Measurements from ENCODE around the gene KCNH6. TPM values are rescaled to one million over a fixed set of nuclear protein-coding genes. Genes with fewer than 3 reads are reported as not detected.

KCNH6 gene
- polyA plus RNA-seq, 1 of the 3 experiments (the other 2 are of a cell fraction): 0.15 TPM

GRCh38 chr17:63561819-63562218, 38.7 kb downstream of the KCNH6 start:
- Histone ChIP-seq H3K4me3 (ENCODE audit: low read depth in 2 of 2, low read length in 1 of 2) (no peak overlapping the region), H3K4me1 (ENCODE audit: control insufficient read depth in 1 of 2, insufficient read depth in 2 of 2, low read depth in 1 of 2, low read length in 1 of 2) (no peaks in the 10 kb centered on the region; a peak in 1 of 4 replicates), H3K9me2 (no peaks in the 10 kb centered on the region), H2AFZ (ENCODE audit: low read depth) (no peak overlapping the region), H3K9me3 (no peaks in the 10 kb centered on the region), H3K27ac (ENCODE audit: low read depth in 2 of 2, low read length in 1 of 2) (no peak overlapping the region), H3K36me3 (replicated peaks in 1 of 2; ENCODE audit: control insufficient read depth in 1 of 2, insufficient read depth in 2 of 2, low read length in 1 of 2) (peaks cover 0 to 8% of the 10 kb centered on the region in 2 experiments), H3F3A (replicated peaks; ENCODE audit: insufficient read depth) (peaks cover 7% of the 10 kb centered on the region), H3K9ac (no peak overlapping the region), H3K79me2 (ENCODE audit: insufficient read depth) (peaks cover 96% of the 10 kb centered on the region), H4K20me1 (ENCODE audit: insufficient read depth) (peaks cover 90% of the 10 kb centered on the region), H3K27me3 (ENCODE audit: insufficient read depth) (no peaks in the 10 kb centered on the region), H3K4me2 (no peak overlapping the region)
- ChIA-PET POLR2A (no interaction called here), CTCF (interaction anchor here (0.8 to 2.0 kb wide), 4 partner anchors 10 to 122 kb away, joined by 3 to 6 read pairs (median 4); no protein-coding TSS in a partner anchor)
- no peak for TF ChIP-seq USF1 (IDR thresholded peaks at IDR 0.05; ENCODE audit: borderline replicate concordance, low read depth)
- TF ChIP-seq SIN3A (IDR thresholded peaks at IDR 0.05; ENCODE audit: borderline replicate concordance, low read depth, low read length): no peak
- TF ChIP-seq TAF1 (IDR thresholded peaks at IDR 0.05; ENCODE audit: borderline replicate concordance, low read depth, low read length): no peak
- no peak for TF ChIP-seq MEF2A (IDR thresholded peaks at IDR 0.05; ENCODE audit: borderline replicate concordance, low read depth)
- no peak for TF ChIP-seq USF2 (IDR thresholded peaks at IDR 0.05; ENCODE audit: borderline replicate concordance, low read depth, low read length)
- TF ChIP-seq FOXM1 (IDR thresholded peaks at IDR 0.05; ENCODE audit: low read depth): no peak
- no peak for TF ChIP-seq MAX (IDR thresholded peaks at IDR 0.05; ENCODE audit: low read depth)
- TF ChIP-seq YY1 (IDR thresholded peaks at IDR 0.05; ENCODE audit: low read depth): no peak
- TF ChIP-seq NRF1 (IDR thresholded peaks at IDR 0.05; ENCODE audit: low read depth, low read length): no peak
- TF ChIP-seq REST (IDR thresholded peaks at IDR 0.05; ENCODE audit: low read depth, low read length): no peak
- no peak for TF ChIP-seq SMC3 (IDR thresholded peaks at IDR 0.05; ENCODE audit: low read depth, low read length)
- no peak for TF ChIP-seq GATA2 (CRISPR knock-in tag; IDR thresholded peaks at IDR 0.05)
- TF ChIP-seq ZBTB33 (IDR thresholded peaks at IDR 0.05; ENCODE audit: borderline replicate concordance, low read depth): no peak
- no peak for TF ChIP-seq TCF12 (IDR thresholded peaks at IDR 0.05)
- no peak for TF ChIP-seq TEAD4 (IDR thresholded peaks at IDR 0.05; ENCODE audit: borderline replicate concordance, insufficient read depth)
- TF ChIP-seq ELF1 (IDR thresholded peaks at IDR 0.05): no peak
- no peak for TF ChIP-seq RXRA (IDR thresholded peaks at IDR 0.05; ENCODE audit: borderline replicate concordance, low read depth)
- DNase-seq: no peak

Measured in SK-N-SH (cell line).